ENCODE measurements around the gene ADAMTS4. TPM values are rescaled to one million over a fixed set of nuclear protein-coding genes. Genes with fewer than 3 reads are reported as not detected.

The ADAMTS4 gene
- total and polyA plus RNA-seq, 9 of the 15 experiments (the other 6 are each of a cell fraction or from before 2014, with no cell fraction given) = 0.07 to 3.7 (median 0.41) TPM

- TF ChIP-seq TOE1 (IDR thresholded peaks at IDR 0.05; ENCODE audit: borderline replicate concordance) = peak; percentile 89; the same call in 1 of the 2 replicates
- TF ChIP-seq TOE1 (CRISPR knock-in tag; IDR thresholded peaks at IDR 0.05; ENCODE audit: borderline replicate concordance, low read depth) = no peak
- TF ChIP-seq, protein P1, sequence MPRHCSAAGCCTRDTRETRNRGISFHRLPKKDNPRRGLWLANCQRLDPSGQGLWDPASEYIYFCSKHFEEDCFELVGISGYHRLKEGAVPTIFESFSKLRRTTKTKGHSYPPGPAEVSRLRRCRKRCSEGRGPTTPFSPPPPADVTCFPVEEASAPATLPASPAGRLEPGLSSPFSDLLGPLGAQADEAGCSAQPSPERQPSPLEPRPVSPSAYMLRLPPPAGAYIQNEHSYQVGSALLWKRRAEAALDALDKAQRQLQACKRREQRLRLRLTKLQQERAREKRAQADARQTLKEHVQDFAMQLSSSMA (CRISPR knock-in tag; IDR thresholded peaks at IDR 0.05) = peak; percentile 9; the same call in 1 of the 2 replicates
- TF ChIP-seq MCM2 (IDR thresholded peaks at IDR 0.05; ENCODE audit: low read depth) = no peak
- no peak for TF ChIP-seq MCM3 (IDR thresholded peaks at IDR 0.05)
- TF ChIP-seq CCAR2 (IDR thresholded peaks at IDR 0.05; ENCODE audit: low read depth, low read length) = no peak
- no peak for TF ChIP-seq HMG20A (CRISPR knock-in tag; conservative IDR thresholded peaks at IDR 0.05)
- no peak for TF ChIP-seq IRF2 (CRISPR knock-in tag; IDR thresholded peaks at IDR 0.05)
- TF ChIP-seq XRCC4 (IDR thresholded peaks at IDR 0.05; ENCODE audit: extremely low read depth, insufficient read depth, insufficient read length) = no peak
- no peak for TF ChIP-seq ZNF224 (CRISPR knock-in tag; IDR thresholded peaks at IDR 0.05)
- no peak for TF ChIP-seq SREBF2 (CRISPR knock-in tag; IDR thresholded peaks at IDR 0.05)
- TF ChIP-seq ZSCAN29 (IDR thresholded peaks at IDR 0.05) = no peak
- no peak for TF ChIP-seq HSF4 (CRISPR knock-in tag; IDR thresholded peaks at IDR 0.05; ENCODE audit: borderline replicate concordance)
- peak; percentile 66 for TF ChIP-seq TAF1 (IDR thresholded peaks at IDR 0.05; ENCODE audit: control insufficient read depth, extremely low read depth, insufficient read depth, low read length, severe bottlenecking)
- peak; percentile 92 for TF ChIP-seq KDM5B (IDR thresholded peaks at IDR 0.05; ENCODE audit: insufficient replicate concordance, low read depth, low read length)
- TF ChIP-seq, protein P2, sequence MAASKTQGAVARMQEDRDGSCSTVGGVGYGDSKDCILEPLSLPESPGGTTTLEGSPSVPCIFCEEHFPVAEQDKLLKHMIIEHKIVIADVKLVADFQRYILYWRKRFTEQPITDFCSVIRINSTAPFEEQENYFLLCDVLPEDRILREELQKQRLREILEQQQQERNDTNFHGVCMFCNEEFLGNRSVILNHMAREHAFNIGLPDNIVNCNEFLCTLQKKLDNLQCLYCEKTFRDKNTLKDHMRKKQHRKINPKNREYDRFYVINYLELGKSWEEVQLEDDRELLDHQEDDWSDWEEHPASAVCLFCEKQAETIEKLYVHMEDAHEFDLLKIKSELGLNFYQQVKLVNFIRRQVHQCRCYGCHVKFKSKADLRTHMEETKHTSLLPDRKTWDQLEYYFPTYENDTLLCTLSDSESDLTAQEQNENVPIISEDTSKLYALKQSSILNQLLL (CRISPR knock-in tag; IDR thresholded peaks at IDR 0.05; ENCODE audit: borderline replicate concordance) = no peak
- TF ChIP-seq KLF6 (CRISPR knock-in tag; IDR thresholded peaks at IDR 0.05; ENCODE audit: borderline replicate concordance) = peak; percentile 79; the same call in 1 of the 2 replicates
- no peak for TF ChIP-seq BMI1 (IDR thresholded peaks at IDR 0.05; ENCODE audit: low read length)
- peak; percentile 90 for TF ChIP-seq CHD1 (IDR thresholded peaks at IDR 0.05; ENCODE audit: low read length)
- no peak for TF ChIP-seq SNRNP70 (optimal IDR thresholded peaks at IDR 0.05; ENCODE audit: low read depth, low read length)
- TF ChIP-seq CSDE1 (IDR thresholded peaks at IDR 0.05) = no peak
- TF ChIP-seq MCM5 (IDR thresholded peaks at IDR 0.05; ENCODE audit: low read depth) = no peak
- peak; percentile 86 for TF ChIP-seq ZNF766 (CRISPR knock-in tag; conservative IDR thresholded peaks at IDR 0.05)
- no peak for TF ChIP-seq ZHX1 (conservative IDR thresholded peaks at IDR 0.05; ENCODE audit: low read length)
- TF ChIP-seq PTTG1 (tag; IDR thresholded peaks at IDR 0.05; ENCODE audit: low read depth) = no peak
Measured at GRCh38 chr1:161165742-161166668, 32.8 kb downstream of the ADAMTS4 start, which contains the start of gene PPOX (continued).
